Measurements from ENCODE around the gene PIK3IP1. TPM values are rescaled to one million over a fixed set of nuclear protein-coding genes. Genes with fewer than 3 reads are reported as not detected.

PIK3IP1 gene
- total RNA-seq, 1 experiment from 2014 or later: 0.87 TPM

GRCh38 chr22:31241200-31241599, 51.1 kb downstream of the PIK3IP1 start:
- no peak for TF ChIP-seq CTCF (conservative IDR thresholded peaks at IDR 0.05)
- DNase-seq: no peak
- Histone ChIP-seq H3K23ac (ENCODE audit: insufficient read length, low read depth, low read length) (no peak overlapping the region), H3K9ac (ENCODE audit: extremely low read depth, insufficient read length, low read length) (no peak overlapping the region), H3K27me3 (ENCODE audit: insufficient read depth, low read length) (no peaks in the 10 kb centered on the region), H2BK5ac (ENCODE audit: insufficient read length, low read length) (no peak overlapping the region), H2AK5ac (ENCODE audit: insufficient read length, low read length) (no peak overlapping the region), H4K5ac (ENCODE audit: insufficient read length, low read depth, low read length) (no peak overlapping the region), H2BK120ac (ENCODE audit: low read depth, low read length, poor library complexity, severe bottlenecking) (no peak overlapping the region), H4K20me1 (ENCODE audit: control insufficient read depth, insufficient read depth, insufficient read length) (no peaks in the 10 kb centered on the region), H3K79me1 (ENCODE audit: insufficient read depth, low read depth, low read length, poor library complexity, severe bottlenecking) (no peaks in the 10 kb centered on the region), H3K79me2 (ENCODE audit: insufficient read depth, low read length) (no peaks in the 10 kb centered on the region), H3K14ac (ENCODE audit: insufficient read depth, low read length) (no peak overlapping the region), H4K91ac (ENCODE audit: insufficient read length, low read depth, low read length) (no peak overlapping the region), H4K8ac (replicated peaks; ENCODE audit: insufficient read length, low read depth, low read length) (no peak overlapping the region), H3K4ac (ENCODE audit: low read depth, low read length) (no peak overlapping the region), H2BK12ac (ENCODE audit: insufficient read length, low read depth, low read length) (no peak overlapping the region), H3K23me2 (ENCODE audit: insufficient read length, low read depth, low read length, poor library complexity, severe bottlenecking) (no peaks in the 10 kb centered on the region), H3K9me3 (ENCODE audit: control insufficient read depth, low read depth, low read length) (no peaks in the 10 kb centered on the region), H3K4me1 (ENCODE audit: insufficient read depth, low read length) (peaks cover 7% of the 10 kb centered on the region; the same call in 1 of the 2 replicates), H2BK15ac (ENCODE audit: low read depth, low read length) (no peak overlapping the region), H3K56ac (ENCODE audit: insufficient read length, low read depth, low read length) (no peak overlapping the region), H3K18ac (ENCODE audit: insufficient read length, low read depth, low read length) (no peak overlapping the region), H3K27ac (ENCODE audit: insufficient read length, low read depth, low read length) (no peak overlapping the region), H2BK20ac (ENCODE audit: low read depth, low read length, poor library complexity, severe bottlenecking) (no peak overlapping the region), H3K4me2 (ENCODE audit: insufficient read depth, insufficient read length, low read length) (no peak overlapping the region), H3T11ph (ENCODE audit: low read length) (no peak overlapping the region), H2AFZ (ENCODE audit: low read length) (no peak overlapping the region)
- no peaks in the 10 kb centered on the region for H3K9me3 Mint-ChIP-seq
- no CpG with 5 or more reads among the region's 1 CpG for WGBS (ENCODE audit: extremely low coverage, insufficient read length, low lambda C conversion rate)
- peaks cover 25 to 31% of the 10 kb centered on the region in 2 experiments for H3K4me1 Mint-ChIP-seq
- peaks cover 0 to 5% (median 4%) of the 10 kb centered on the region in 3 experiments; a peak in 4 of 7 replicates for H3K36me3 Mint-ChIP-seq (ENCODE audit: insufficient read depth in 1 of 3, low read depth in 3 of 3)
- peak overlapping the region in 2 of 3 experiments; percentile 40 to 94; a peak in 3 of 7 replicates for H3K27ac Mint-ChIP-seq
- no peak overlapping the region for H3K4me3 Mint-ChIP-seq
- H3K27me3 Mint-ChIP-seq (ENCODE audit: low read depth): no peaks in the 10 kb centered on the region; the same call in 1 of the 2 replicates
